Measurements from ENCODE around the gene KLF6. TPM values are rescaled to one million over a fixed set of nuclear protein-coding genes. Genes with fewer than 3 reads are reported as not detected.
"Not testable (repeated sequence)": the region's sequence is repeated elsewhere in the genome, so short reads cannot be mapped to it uniquely, and the experiment has no call there.

Gene KLF6
- polyA plus RNA-seq, 1 of the 3 experiments (the other 2 are of a cell fraction), result 148 TPM

DNA sequence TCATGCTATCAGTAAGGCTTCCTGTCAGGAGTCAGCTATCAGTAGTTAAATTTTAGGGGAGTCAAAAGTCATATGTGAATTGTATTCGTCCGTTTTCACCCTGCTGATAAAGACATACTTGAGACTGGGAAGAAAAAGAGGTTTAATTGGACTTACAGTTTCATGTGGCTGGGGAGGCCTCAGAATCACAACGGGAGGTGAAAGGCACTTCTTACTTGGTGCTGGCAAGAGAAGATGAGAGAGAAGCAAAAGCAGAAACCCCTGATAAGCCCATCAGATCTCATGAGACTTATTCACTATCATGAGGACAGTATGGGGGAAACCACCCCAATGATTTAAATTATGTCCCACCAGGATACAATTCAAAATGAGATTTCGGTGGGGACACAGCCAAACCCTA is 47.1 kb downstream of the KLF6 start:
- peaks cover 14% of the 10 kb centered on the region for H3F3A ChIP-seq (replicated peaks; ENCODE audit: insufficient read depth)
- no peaks in the 10 kb centered on the region for H3K9me3 ChIP-seq
- H3K36me3 ChIP-seq (replicated peaks in 1 of 2; ENCODE audit: control insufficient read depth in 1 of 2, insufficient read depth in 2 of 2, low read length in 1 of 2), result no peaks in the 10 kb centered on the region
- H3K9ac ChIP-seq, result no peak overlapping the region
- no peak overlapping the region for H3K4me3 ChIP-seq (ENCODE audit: low read depth in 2 of 2, low read length in 1 of 2)
- H3K27ac ChIP-seq (ENCODE audit: low read depth in 2 of 2, low read length in 1 of 2), result no peak overlapping the region
- H2AFZ ChIP-seq (ENCODE audit: low read depth), result 0 out of 2 replicates have a peak overlapping the region, but pooled peaks have one; percentile 16
- no peaks in the 10 kb centered on the region for H3K79me2 ChIP-seq (ENCODE audit: insufficient read depth)
- no peak for DNase-seq
- WGBS (ENCODE audit: low lambda C conversion rate), result 94% methylated on average over 4 of the region's 4 CpGs
- no peak overlapping the region for H3K4me2 ChIP-seq
- TF ChIP-seq MXI1 (IDR thresholded peaks at IDR 0.05; ENCODE audit: low read depth, low read length) (no peak), RAD21 (IDR thresholded peaks at IDR 0.05; ENCODE audit: low read length) (no peak), EZH2phosphoT487 (IDR thresholded peaks at IDR 0.05; ENCODE audit: borderline replicate concordance, low read depth) (no peak)
- H3K9me2 ChIP-seq, result no peaks in the 10 kb centered on the region
- H3K27me3 ChIP-seq (ENCODE audit: insufficient read depth), result no peaks in the 10 kb centered on the region
- CTCF ChIA-PET, result interaction anchor here (0.6 kb wide), 1 partner anchor 455 kb away, joined by 3 read pairs; no protein-coding TSS in a partner anchor
- peaks cover 0 to 14% of the 10 kb centered on the region in 2 experiments; a peak in 1 of 4 replicates for H3K4me1 ChIP-seq (ENCODE audit: control insufficient read depth in 1 of 2, insufficient read depth in 2 of 2, low read depth in 1 of 2, low read length in 1 of 2)
- POLR2A ChIA-PET, result no interaction called here
- no peaks in the 10 kb centered on the region for H4K20me1 ChIP-seq (ENCODE audit: insufficient read depth)

GRCh38 chr10:3735175-3735574 is 49.8 kb downstream of the KLF6 start:
- ChIA-PET CTCF (no interaction called here), POLR2A (no interaction called here)
- DNase-seq, result peak; percentile 25
- H3K79me2 ChIP-seq (ENCODE audit: insufficient read depth), result no peaks in the 10 kb centered on the region
- no peaks in the 10 kb centered on the region for H3K9me3 ChIP-seq
- H3F3A ChIP-seq (replicated peaks; ENCODE audit: insufficient read depth), result peaks cover 8% of the 10 kb centered on the region
- no peaks in the 10 kb centered on the region for H3K27me3 ChIP-seq (ENCODE audit: insufficient read depth)
- TF ChIP-seq ELF1 (IDR thresholded peaks at IDR 0.05) (no peak), MXI1 (IDR thresholded peaks at IDR 0.05; ENCODE audit: low read depth, low read length) (no peak), YY1 (IDR thresholded peaks at IDR 0.05; ENCODE audit: low read depth) (no peak), RAD21 (IDR thresholded peaks at IDR 0.05; ENCODE audit: low read length) (peak; percentile 39)
- H3K9me2 ChIP-seq, result no peaks in the 10 kb centered on the region
- no peak overlapping the region for H3K4me3 ChIP-seq (ENCODE audit: low read depth in 2 of 2, low read length in 1 of 2)
- no peak overlapping the region for H2AFZ ChIP-seq (ENCODE audit: low read depth)
- H3K9ac ChIP-seq, result no peak overlapping the region
- H3K4me1 ChIP-seq (ENCODE audit: control insufficient read depth in 1 of 2, insufficient read depth in 2 of 2, low read depth in 1 of 2, low read length in 1 of 2), result peaks cover 0 to 8% of the 10 kb centered on the region in 2 experiments; a peak in 1 of 4 replicates
- H3K36me3 ChIP-seq (replicated peaks in 1 of 2; ENCODE audit: control insufficient read depth in 1 of 2, insufficient read depth in 2 of 2, low read length in 1 of 2), result no peaks in the 10 kb centered on the region
- H4K20me1 ChIP-seq (ENCODE audit: insufficient read depth), result no peaks in the 10 kb centered on the region
- WGBS (ENCODE audit: low lambda C conversion rate), result 89% methylated on average over 9 of the region's 10 CpGs
- H3K4me2 ChIP-seq, result no peak overlapping the region
- H3K27ac ChIP-seq (ENCODE audit: low read depth in 2 of 2, low read length in 1 of 2), result no peak overlapping the region

DNA sequence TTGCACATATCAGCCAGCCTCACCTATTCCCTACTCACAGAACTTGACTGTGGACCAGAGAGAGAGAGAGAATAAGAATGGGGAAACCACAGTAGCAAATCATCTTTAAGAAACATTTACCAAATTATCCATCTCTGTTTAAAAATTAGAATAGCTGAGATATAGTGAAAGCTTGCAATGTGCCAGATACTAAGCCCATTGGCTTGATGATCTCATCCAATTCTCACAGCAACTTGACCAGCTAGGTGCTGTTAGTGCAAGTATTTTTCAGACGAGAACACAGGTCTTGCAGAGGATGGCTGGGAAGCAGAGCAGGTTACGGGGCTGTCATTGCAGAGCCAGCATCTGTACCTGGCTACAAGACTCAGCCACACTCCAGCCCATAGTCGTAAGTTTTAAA is 50.9 kb downstream of the KLF6 start:
- no peak overlapping the region for H3K9ac ChIP-seq
- H2AFZ ChIP-seq (ENCODE audit: low read depth), result no peak overlapping the region
- TF ChIP-seq, protein P1, sequence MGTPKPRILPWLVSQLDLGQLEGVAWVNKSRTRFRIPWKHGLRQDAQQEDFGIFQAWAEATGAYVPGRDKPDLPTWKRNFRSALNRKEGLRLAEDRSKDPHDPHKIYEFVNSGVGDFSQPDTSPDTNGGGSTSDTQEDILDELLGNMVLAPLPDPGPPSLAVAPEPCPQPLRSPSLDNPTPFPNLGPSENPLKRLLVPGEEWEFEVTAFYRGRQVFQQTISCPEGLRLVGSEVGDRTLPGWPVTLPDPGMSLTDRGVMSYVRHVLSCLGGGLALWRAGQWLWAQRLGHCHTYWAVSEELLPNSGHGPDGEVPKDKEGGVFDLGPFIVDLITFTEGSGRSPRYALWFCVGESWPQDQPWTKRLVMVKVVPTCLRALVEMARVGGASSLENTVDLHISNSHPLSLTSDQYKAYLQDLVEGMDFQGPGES (IDR thresholded peaks at IDR 0.05; ENCODE audit: low read depth, low read length), result no peak
- TF ChIP-seq FOXJ3 (CRISPR knock-in tag; IDR thresholded peaks at IDR 0.05) (no peak), GABPA (IDR thresholded peaks at IDR 0.05; ENCODE audit: low read depth) (no peak), SMC3 (IDR thresholded peaks at IDR 0.05; ENCODE audit: low read depth, low read length) (no peak), ZBTB33 (IDR thresholded peaks at IDR 0.05; ENCODE audit: borderline replicate concordance, low read depth) (no peak), RCOR1 (IDR thresholded peaks at IDR 0.05; ENCODE audit: low read length) (no peak), EZH2phosphoT487 (IDR thresholded peaks at IDR 0.05; ENCODE audit: borderline replicate concordance, low read depth) (no peak), TEAD4 (IDR thresholded peaks at IDR 0.05; ENCODE audit: borderline replicate concordance, insufficient read depth) (no peak), POLR2AphosphoS5 (IDR thresholded peaks at IDR 0.05; ENCODE audit: low read depth, low read length) (no peak), TCF12 (IDR thresholded peaks at IDR 0.05) (no peak), GATA2 (CRISPR knock-in tag; IDR thresholded peaks at IDR 0.05) (no peak)
- peaks cover 2% of the 10 kb centered on the region for H3F3A ChIP-seq (replicated peaks; ENCODE audit: insufficient read depth)
- H3K36me3 ChIP-seq (replicated peaks in 1 of 2; ENCODE audit: control insufficient read depth in 1 of 2, insufficient read depth in 2 of 2, low read length in 1 of 2), result no peaks in the 10 kb centered on the region
- no peak overlapping the region for H3K27ac ChIP-seq (ENCODE audit: low read depth in 2 of 2, low read length in 1 of 2)
- CTCF ChIA-PET, result no interaction called here
- H4K20me1 ChIP-seq (ENCODE audit: insufficient read depth), result no peaks in the 10 kb centered on the region
- no peak overlapping the region for H3K4me3 ChIP-seq (ENCODE audit: low read depth in 2 of 2, low read length in 1 of 2)
- no peaks in the 10 kb centered on the region for H3K9me3 ChIP-seq
- H3K4me1 ChIP-seq (ENCODE audit: control insufficient read depth in 1 of 2, insufficient read depth in 2 of 2, low read depth in 1 of 2, low read length in 1 of 2), result 0 out of 4 replicates have a peak, but pooled peaks cover 0 to 2% of the 10 kb centered on the region in 2 experiments
- H3K79me2 ChIP-seq (ENCODE audit: insufficient read depth), result no peaks in the 10 kb centered on the region
- H3K9me2 ChIP-seq, result no peaks in the 10 kb centered on the region
- no peak overlapping the region for H3K4me2 ChIP-seq
- no peaks in the 10 kb centered on the region for H3K27me3 ChIP-seq (ENCODE audit: insufficient read depth)
- no peak for DNase-seq
- WGBS (ENCODE audit: low lambda C conversion rate), result 77% methylated on average over 3 of the region's 3 CpGs
- POLR2A ChIA-PET, result no interaction called here

- H3K9me3 ChIP-seq; H3K27me3 ChIP-seq (ENCODE audit: insufficient read depth); H3K79me2 ChIP-seq (ENCODE audit: insufficient read depth); H3K9me2 ChIP-seq; H3K27ac ChIP-seq (ENCODE audit: low read depth in 2 of 2, low read length in 1 of 2); H3K4me2 ChIP-seq; H3F3A ChIP-seq (replicated peaks; ENCODE audit: insufficient read depth); DNase-seq; H3K9ac ChIP-seq; H3K4me1 ChIP-seq (ENCODE audit: control insufficient read depth in 1 of 2, insufficient read depth in 2 of 2, low read depth in 1 of 2, low read length in 1 of 2); H4K20me1 ChIP-seq (ENCODE audit: insufficient read depth); H3K36me3 ChIP-seq (replicated peaks in 1 of 2; ENCODE audit: control insufficient read depth in 1 of 2, insufficient read depth in 2 of 2, low read length in 1 of 2); H3K4me3 ChIP-seq (ENCODE audit: low read depth in 2 of 2, low read length in 1 of 2); CTCF ChIA-PET; H2AFZ ChIP-seq (ENCODE audit: low read depth); POLR2A ChIA-PET: not testable (repeated sequence)
- WGBS (ENCODE audit: low lambda C conversion rate), result 54% methylated on average over 3 of the region's 3 CpGs
These were observed 52.8 kb downstream of the KLF6 start for GRCh38 chr10:3732183-3732582.

All from SK-N-SH (cell line).